HG03378 (cell line): Measurements from ENCODE around the gene CTNS.
"Not testable (repeated sequence)": the region's sequence is repeated elsewhere in the genome, so short reads cannot be mapped to it uniquely, and the experiment has no call there.

Experiments
- ATAC-seq: cut with Tn5 transposase; IDR thresholded peaks from one replicate; pipeline ENCODE4 v1.9.1; 2021; ENCODE audit warnings: mild to moderate bottlenecking, moderate library complexity; ENCODE audit not compliant: unreplicated experiment

Gene CTNS

GRCh38 chr17:3681565-3681964, 45.0 kb downstream of the CTNS start:
- ATAC-seq = no peak

GRCh38 chr17:3682033-3682432, 45.5 kb downstream of the CTNS start:
- ATAC-seq = no peak

GRCh38 chr17:3683054-3683511, 46.5 kb downstream of the CTNS start:
- no peak for ATAC-seq

- no peak for ATAC-seq
These were observed 48.6 kb downstream of the CTNS start for GRCh38 chr17:3685174-3685573.

GRCh38 chr17:3688027-3688553, 51.5 kb downstream of the CTNS start:
- no peak for ATAC-seq

GRCh38 chr17:3688852-3689261, 52.3 kb downstream of the CTNS start:
- no peak for ATAC-seq

- no peak for ATAC-seq
These were observed 52.9 kb downstream of the CTNS start for GRCh38 chr17:3689262-3690093.

GRCh38 chr17:3690094-3690715, 53.6 kb downstream of the CTNS start:
- no peak for ATAC-seq

- no peak for ATAC-seq
These were observed 55.1 kb downstream of the CTNS start for GRCh38 chr17:3691617-3692067.

- ATAC-seq = no peak
These were observed 55.8 kb downstream of the CTNS start for GRCh38 chr17:3692346-3692745.

GRCh38 chr17:3693141-3693540, 56.6 kb downstream of the CTNS start:
- no peak for ATAC-seq

- ATAC-seq = peak; percentile 54
These were observed 57.3 kb downstream of the CTNS start for GRCh38 chr17:3693829-3694231.

GRCh38 chr17:3695129-3695722, 58.7 kb downstream of the CTNS start:
- no peak for ATAC-seq

GRCh38 chr17:3695723-3696411, 59.3 kb downstream of the CTNS start, which contains the start of gene P2RX5:
Gene P2RX5, minus strand, starts transcription at chr17:3696155. Its CDS starts 150 bp downstream, at chr17:3696005.
- no peak for ATAC-seq

GRCh38 chr17:3697103-3697476, 60.5 kb downstream of the CTNS start:
- ATAC-seq = no peak

GRCh38 chr17:3698139-3698538, 61.6 kb downstream of the CTNS start:
- no peak for ATAC-seq

GRCh38 chr17:3699951-3700350, 63.4 kb downstream of the CTNS start:
- no peak for ATAC-seq

GRCh38 chr17:3702041-3702539, 65.5 kb downstream of the CTNS start:
- not testable (repeated sequence) for ATAC-seq

- no peak for ATAC-seq
These were observed 68.6 kb downstream of the CTNS start for GRCh38 chr17:3704931-3705717.

GRCh38 chr17:3705718-3705984, 69.1 kb downstream of the CTNS start:
- ATAC-seq = not testable (repeated sequence)
